Glomerular visceral epithelial cell (primary cell): ENCODE measurements around the gene HLA-DRA.

Experiments used
- DNase-seq: peaks from one replicate; pipeline ENCODE4 v3.0.0-alpha.2; 2016; ENCODE audit errors: extremely low spot score

The HLA-DRA gene

DNA sequence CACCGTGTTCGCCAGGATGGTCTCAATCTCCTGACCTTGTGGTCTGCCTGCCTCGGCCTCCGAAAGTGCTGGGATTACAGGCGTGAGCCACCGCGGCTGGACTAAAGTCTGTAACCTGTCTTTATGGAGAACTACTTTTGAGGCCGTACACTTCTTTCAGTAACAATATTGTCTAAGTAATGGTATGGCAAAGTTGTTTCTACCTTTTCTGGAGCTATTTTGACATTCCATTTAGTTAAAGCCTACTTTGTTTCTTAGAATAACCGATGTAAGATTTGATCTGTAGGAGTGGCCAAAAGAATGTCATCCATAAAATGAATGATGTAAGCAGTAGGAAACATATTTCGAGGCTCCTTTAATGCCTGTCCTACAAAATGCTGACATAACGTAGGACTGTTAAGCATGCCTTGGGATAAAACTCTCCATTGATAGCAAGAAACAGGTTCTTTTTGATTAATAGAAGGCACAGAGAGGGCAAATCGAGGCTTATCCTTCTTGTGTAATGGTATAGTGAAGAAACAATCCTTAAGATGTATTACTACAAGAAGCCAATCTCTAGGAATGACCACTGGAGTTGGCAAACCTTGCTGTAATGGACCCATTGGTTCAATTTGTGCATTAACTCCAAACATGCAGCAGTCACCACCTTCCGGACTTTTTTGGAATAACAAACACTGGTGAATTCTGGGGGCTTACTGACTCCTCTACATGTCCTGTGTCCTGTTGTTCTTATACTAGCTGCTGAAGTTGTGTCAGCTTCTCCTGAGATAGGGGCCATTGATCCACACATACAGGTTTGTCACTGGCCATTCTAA is 35.9 kb downstream of the HLA-DRA start:
- no peak for DNase-seq

DNA sequence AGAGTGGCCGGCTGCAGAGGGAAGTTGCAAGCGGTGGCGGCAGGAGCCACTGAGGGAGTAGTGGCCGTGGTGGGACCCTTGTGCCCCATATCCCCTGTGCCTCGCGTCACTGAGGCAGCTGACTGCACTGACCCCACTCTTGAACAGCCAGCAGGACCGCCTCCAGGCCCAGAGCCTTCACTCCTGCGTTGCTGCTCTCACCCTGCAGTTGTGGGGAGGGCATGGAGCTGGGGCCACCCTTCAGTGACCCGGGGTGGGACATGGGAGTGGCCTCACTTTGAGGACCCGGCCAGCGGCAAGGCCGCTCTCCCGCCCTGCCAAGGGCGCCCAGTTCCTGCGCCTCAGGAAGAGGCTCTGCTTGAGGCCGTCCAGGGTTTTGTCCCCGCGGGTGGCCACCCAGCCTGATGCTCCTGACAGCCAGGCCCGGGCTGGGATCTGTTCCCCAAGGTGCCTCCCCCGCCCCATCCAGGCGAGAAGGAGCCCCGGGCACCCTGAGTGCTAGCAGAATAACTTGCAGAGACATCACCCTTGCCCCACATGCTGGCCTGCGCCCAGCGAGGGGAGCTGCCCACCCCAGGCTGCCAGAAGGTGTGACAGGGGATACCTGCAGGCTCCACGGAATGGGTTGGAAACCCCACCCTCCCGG is 44.4 kb downstream of the HLA-DRA start:
- no peak for DNase-seq

DNA sequence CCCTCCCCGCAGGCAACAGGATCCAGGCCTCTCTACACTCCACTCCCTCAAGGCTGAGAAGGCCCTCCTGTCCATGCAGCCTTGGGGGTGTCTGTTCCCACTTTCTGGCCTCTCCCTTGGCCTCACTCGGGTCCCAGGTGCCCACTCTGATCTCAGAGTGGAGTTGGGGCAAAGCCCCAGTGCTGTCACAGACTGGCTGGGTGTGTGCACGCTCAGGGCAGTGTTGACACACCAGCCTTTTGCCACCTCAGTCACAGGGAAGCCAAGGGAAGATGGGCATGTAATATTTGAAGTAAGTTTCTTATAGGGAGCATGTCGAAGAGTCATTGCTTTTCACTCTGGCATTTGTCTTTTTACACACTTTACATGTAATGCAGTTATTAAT is 44.9 kb downstream of the HLA-DRA start:
- DNase-seq: no peak

DNA sequence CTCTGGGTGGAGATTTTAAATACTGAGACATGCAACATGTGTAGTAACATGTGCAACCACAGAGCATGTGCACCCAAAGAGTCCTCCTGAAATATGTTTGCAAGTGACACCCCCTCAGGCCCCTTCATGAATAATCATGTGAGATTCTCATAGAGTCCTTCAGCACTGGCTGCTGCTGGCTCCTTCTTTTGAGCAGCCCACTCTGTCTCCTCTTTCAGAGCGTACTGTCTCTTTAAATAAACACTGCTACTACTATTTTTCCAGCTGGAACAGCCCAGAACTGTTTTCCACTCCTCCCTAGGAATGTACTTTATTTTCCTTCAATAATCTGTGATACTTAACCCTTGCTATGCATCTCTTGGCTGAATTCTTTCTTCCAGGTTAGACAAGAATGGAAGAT is 48.4 kb downstream of the HLA-DRA start:
- DNase-seq: no peak

DNA sequence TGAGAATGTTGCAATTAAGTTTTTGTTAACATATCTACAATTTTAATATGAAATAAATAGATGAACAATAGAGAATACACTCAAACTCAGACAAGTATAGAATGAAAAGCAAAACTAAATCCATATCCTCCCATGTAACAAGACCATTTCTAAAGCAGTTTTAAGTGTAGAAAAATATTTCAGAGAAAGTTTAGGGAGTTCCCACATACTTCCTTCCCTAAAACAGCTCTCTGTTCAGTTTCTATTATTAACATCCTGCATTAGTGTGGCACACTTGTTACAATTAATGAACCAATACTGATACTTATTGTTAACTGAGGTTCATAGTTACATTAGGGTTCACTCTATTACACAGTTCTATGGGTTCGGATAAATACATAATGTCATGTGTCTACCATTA is 52.0 kb downstream of the HLA-DRA start:
- no peak for DNase-seq

DNA sequence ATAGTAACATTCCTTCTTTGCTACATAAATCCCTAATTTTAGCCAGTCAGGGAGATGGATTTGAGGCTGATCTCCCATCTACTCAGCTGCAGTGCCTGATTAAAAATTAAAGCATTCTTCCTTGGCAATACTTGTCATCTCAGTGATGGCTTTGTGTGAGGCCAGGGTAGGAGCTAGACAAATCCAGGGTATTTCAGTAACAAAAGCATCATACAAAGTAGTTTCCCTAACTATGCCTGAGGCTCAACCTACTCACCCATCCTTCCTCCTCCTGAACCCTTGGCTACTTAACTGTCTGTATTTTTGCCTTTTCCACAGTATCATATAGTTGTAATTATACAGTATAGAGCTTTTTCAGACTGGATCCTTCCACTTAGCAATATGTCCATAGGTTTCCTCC is 52.7 kb downstream of the HLA-DRA start:
- no peak for DNase-seq
